Measurements from ENCODE around the gene HOXA3. TPM values are rescaled to one million over a fixed set of nuclear protein-coding genes. Genes with fewer than 3 reads are reported as not detected.

Gene HOXA3
- total and polyA plus RNA-seq, 2 of the 13 experiments (the other 11 are each of a cell fraction or from before 2014, with no cell fraction given) = 2.9 to 4.6 TPM

DNA sequence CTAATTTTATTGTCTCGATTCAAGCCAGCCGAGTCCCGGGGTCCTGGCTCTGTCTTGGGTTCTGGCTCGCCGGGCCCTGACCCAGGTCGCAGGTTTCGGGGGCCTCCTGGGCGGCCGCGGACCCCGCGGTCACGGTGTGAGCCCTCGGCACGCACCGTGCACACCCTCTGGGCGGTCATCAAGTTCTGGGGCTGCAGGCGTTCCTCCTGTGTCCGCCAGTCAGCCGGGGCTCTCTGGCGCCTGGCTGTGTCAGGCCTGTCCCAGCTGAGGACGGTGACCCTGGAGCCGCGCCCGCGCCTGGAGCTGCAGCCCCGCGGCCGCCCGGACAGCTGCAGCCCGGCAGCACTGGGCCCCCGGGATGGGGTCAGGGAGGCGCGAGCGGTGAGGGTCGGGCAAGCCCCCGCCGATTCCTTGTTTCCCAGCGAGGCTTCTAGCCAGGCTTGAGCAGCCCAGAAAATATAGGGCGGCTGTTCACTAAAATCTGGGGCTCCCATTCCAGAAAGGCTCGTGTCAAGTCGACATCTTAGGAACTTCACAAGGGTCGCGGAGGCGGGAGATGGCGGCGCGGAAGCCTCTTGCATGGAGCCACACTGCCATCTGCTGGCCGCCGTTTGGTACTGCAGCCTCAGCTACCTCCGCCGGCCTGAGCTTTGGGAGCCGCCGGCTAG is 8.3 kb upstream of the HOXA3 start (continued):
- TF ChIP-seq YY1 (IDR thresholded peaks at IDR 0.05; ENCODE audit: insufficient read depth, insufficient replicate concordance, low read depth, low read length) = peak; percentile 93
- TF ChIP-seq KAT7 (CRISPR knock-in tag; IDR thresholded peaks at IDR 0.05; ENCODE audit: borderline replicate concordance) = peak; percentile 38; the same call in 1 of the 2 replicates
- TF ChIP-seq YEATS2 (CRISPR knock-in tag; IDR thresholded peaks at IDR 0.05; ENCODE audit: borderline replicate concordance) = 0 out of 2 replicates have a peak, but pooled peaks have one; percentile 44
- peak; percentile 58; the same call in 1 of the 2 replicates for TF ChIP-seq ATF7-NPFF (CRISPR knock-in tag; IDR thresholded peaks at IDR 0.05; ENCODE audit: low read depth)
- TF ChIP-seq NONO (IDR thresholded peaks at IDR 0.05) = no peak
- 0 out of 2 replicates have a peak, but pooled peaks have one; percentile 16 for TF ChIP-seq NONO (CRISPR knock-in tag; conservative IDR thresholded peaks at IDR 0.05)

DNA sequence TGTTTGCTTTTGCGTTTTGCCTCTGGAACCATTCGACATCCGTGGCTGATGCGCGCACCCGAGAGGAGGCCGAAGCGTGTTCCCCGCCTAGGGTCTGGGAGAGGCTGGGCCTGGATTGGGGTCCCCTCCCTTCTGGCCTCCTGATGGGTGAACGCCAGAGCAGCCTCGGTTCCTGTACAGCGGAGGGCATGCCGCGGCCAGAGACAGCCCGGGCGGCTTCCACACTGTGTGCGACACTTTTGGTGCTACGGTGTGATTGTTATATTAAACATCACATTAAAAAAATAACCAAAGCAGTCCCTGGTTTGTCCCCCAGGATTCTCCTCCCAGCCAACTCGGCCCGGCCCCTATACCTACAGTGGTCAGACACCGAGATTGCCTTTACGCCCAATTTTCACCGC is 7.8 kb upstream of the HOXA3 start:
- H4K20me1 ChIP-seq (ENCODE audit: insufficient read depth, low read length) = no peaks in the 10 kb centered on the region
- ChIA-PET POLR2A (interaction anchor here (1.3 kb wide), 1 partner anchor 10 kb away, joined by 10 read pairs; no protein-coding TSS in a partner anchor), CTCF (ENCODE audit: low intra/inter-chr PET ratio, low total read pairs) (interaction anchor here (1.3 to 1.7 kb wide), 7 partner anchors 9 to 790 kb away, joined by 3 to 13 read pairs (median 8); no protein-coding TSS in a partner anchor)
- WGBS (ENCODE audit: low lambda C conversion rate) = 90% methylated on average over 23 of the region's 23 CpGs
- peak overlapping the region; percentile 85 for H3K4me2 ChIP-seq (ENCODE audit: low read depth, low read length)
- no peaks in the 10 kb centered on the region for H3K79me2 ChIP-seq (ENCODE audit: insufficient read depth, low read length)
- ATAC-seq (no peak), DNase-seq (ENCODE audit: low spot score) (no peak), FAIRE-seq (no peak)
- peak overlapping the region in 1 of 3 experiments; percentile 68; a peak in 1 of 6 replicates for H3K4me3 ChIP-seq (replicated peaks in 1 of 3; ENCODE audit: insufficient read depth in 1 of 3, low read depth in 2 of 3, low read length in 3 of 3)
- no peak overlapping the region for H2AFZ ChIP-seq (ENCODE audit: low read length)
- H3K9me3 ChIP-seq (ENCODE audit: low read length) = no peaks in the 10 kb centered on the region
- in situ Hi-C loops (cut with HindIII; ENCODE audit: extremely low pct_ligation_motif_present, low pct_unique_long_range_greater_than_20kb) = loop anchor here (25.0 kb wide), 1 partner anchor 1073 kb away; no protein-coding TSS in a partner anchor
- peaks cover 14% of the 10 kb centered on the region for H3K4me1 ChIP-seq (ENCODE audit: insufficient read depth, low read length)
- intact Hi-C loops (cut with micrococcal nuclease; ENCODE audit: unreplicated experiment) = loop anchor here (5.0 kb wide), 1 partner anchor 478 kb away; no protein-coding TSS in a partner anchor
- H3K36me3 ChIP-seq (replicated peaks in 1 of 2; ENCODE audit: control insufficient read depth in 1 of 2, insufficient read depth in 2 of 2, low read length in 2 of 2) = no peaks in the 10 kb centered on the region
- H3K27me3 ChIP-seq (ENCODE audit: control insufficient read depth in 1 of 2, insufficient read depth in 2 of 2, low read length in 2 of 2) = peaks cover 4 to 44% of the 10 kb centered on the region in 2 experiments
- BruUV-seq (replicated peaks) = no TSS peak
- no peak overlapping the region for H3K9ac ChIP-seq (ENCODE audit: insufficient read depth, low read depth, low read length)
- H3K27ac ChIP-seq (ENCODE audit: extremely low read length, insufficient read depth, low read length) = no peak overlapping the region
- TF ChIP-seq, protein P1, sequence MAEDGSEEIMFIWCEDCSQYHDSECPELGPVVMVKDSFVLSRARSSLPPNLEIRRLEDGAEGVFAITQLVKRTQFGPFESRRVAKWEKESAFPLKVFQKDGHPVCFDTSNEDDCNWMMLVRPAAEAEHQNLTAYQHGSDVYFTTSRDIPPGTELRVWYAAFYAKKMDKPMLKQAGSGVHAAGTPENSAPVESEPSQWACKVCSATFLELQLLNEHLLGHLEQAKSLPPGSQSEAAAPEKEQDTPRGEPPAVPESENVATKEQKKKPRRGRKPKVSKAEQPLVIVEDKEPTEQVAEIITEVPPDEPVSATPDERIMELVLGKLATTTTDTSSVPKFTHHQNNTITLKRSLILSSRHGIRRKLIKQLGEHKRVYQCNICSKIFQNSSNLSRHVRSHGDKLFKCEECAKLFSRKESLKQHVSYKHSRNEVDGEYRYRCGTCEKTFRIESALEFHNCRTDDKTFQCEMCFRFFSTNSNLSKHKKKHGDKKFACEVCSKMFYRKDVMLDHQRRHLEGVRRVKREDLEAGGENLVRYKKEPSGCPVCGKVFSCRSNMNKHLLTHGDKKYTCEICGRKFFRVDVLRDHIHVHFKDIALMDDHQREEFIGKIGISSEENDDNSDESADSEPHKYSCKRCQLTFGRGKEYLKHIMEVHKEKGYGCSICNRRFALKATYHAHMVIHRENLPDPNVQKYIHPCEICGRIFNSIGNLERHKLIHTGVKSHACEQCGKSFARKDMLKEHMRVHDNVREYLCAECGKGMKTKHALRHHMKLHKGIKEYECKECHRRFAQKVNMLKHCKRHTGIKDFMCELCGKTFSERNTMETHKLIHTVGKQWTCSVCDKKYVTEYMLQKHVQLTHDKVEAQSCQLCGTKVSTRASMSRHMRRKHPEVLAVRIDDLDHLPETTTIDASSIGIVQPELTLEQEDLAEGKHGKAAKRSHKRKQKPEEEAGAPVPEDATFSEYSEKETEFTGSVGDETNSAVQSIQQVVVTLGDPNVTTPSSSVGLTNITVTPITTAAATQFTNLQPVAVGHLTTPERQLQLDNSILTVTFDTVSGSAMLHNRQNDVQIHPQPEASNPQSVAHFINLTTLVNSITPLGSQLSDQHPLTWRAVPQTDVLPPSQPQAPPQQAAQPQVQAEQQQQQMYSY (CRISPR knock-in tag; IDR thresholded peaks at IDR 0.05) = no peak
- TF ChIP-seq SRSF4 (IDR thresholded peaks at IDR 0.05; ENCODE audit: low read depth, low read length, poor library complexity, severe bottlenecking) (no peak), SP2 (CRISPR knock-in tag; IDR thresholded peaks at IDR 0.05) (no peak), RNF2 (conservative IDR thresholded peaks at IDR 0.05; ENCODE audit: low read depth) (no peak), HOXA9 (CRISPR knock-in tag; IDR thresholded peaks at IDR 0.05; ENCODE audit: borderline replicate concordance) (no peak), FOSL1 (CRISPR knock-in tag; IDR thresholded peaks at IDR 0.05; ENCODE audit: borderline replicate concordance) (no peak)
- TF ChIP-seq, protein P2, sequence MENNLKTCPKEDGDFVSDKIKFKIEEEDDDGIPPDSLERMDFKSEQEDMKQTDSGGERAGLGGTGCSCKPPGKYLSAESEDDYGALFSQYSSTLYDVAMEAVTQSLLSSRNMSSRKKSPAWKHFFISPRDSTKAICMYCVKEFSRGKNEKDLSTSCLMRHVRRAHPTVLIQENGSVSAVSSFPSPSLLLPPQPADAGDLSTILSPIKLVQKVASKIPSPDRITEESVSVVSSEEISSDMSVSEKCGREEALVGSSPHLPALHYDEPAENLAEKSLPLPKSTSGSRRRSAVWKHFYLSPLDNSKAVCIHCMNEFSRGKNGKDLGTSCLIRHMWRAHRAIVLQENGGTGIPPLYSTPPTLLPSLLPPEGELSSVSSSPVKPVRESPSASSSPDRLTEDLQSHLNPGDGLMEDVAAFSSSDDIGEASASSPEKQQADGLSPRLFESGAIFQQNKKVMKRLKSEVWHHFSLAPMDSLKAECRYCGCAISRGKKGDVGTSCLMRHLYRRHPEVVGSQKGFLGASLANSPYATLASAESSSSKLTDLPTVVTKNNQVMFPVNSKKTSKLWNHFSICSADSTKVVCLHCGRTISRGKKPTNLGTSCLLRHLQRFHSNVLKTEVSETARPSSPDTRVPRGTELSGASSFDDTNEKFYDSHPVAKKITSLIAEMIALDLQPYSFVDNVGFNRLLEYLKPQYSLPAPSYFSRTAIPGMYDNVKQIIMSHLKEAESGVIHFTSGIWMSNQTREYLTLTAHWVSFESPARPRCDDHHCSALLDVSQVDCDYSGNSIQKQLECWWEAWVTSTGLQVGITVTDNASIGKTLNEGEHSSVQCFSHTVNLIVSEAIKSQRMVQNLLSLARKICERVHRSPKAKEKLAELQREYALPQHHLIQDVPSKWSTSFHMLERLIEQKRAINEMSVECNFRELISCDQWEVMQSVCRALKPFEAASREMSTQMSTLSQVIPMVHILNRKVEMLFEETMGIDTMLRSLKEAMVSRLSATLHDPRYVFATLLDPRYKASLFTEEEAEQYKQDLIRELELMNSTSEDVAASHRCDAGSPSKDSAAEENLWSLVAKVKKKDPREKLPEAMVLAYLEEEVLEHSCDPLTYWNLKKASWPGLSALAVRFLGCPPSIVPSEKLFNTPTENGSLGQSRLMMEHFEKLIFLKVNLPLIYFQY (CRISPR knock-in tag; IDR thresholded peaks at IDR 0.05; ENCODE audit: borderline replicate concordance) = no peak
- TF ChIP-seq, protein P3, sequence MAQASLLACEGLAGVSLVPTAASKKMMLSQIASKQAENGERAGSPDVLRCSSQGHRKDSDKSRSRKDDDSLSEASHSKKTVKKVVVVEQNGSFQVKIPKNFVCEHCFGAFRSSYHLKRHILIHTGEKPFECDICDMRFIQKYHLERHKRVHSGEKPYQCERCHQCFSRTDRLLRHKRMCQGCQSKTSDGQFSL (CRISPR knock-in tag; IDR thresholded peaks at IDR 0.05) = no peak

Measured in HepG2 (cell line).